ENCODE measurements around the gene PPARGC1A. TPM values are rescaled to one million over a fixed set of nuclear protein-coding genes. Genes with fewer than 3 reads are reported as not detected.

Gene PPARGC1A
- total and polyA plus RNA-seq, 4 experiments from 2014 or later, result not detected

DNA sequence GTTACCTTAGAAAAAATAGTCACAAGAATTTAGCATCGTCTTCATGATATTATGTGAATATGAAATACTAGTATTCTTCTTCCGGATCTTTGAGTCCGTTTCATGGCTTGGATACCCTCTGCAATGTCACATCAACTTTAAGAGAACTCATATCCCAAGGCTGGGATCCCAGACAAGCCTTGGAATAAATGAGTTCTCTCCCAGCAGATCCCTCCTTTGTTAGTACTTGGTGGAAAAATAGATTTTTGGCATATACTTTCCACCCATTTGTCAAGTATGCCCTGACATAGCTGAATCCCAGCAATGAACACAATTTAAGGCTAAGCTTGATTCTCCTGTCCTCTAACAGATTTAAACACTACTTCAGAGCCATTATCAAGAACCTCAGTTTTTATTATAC lies 144.5 kb downstream of the PPARGC1A start:
- CTCF ChIA-PET (ENCODE audit: partially characterized antibody), result no interaction called here
- no peaks in the 10 kb centered on the region for H3K36me3 Mint-ChIP-seq
- no peaks in the 10 kb centered on the region for H3K4me1 ChIP-seq (ENCODE audit: insufficient read depth, low read length)

More for the DNA sequence above, 144.5 kb downstream of the PPARGC1A start:
- Mint-ChIP-seq H3K27ac (no peak overlapping the region), H3K27me3 (no peaks in the 10 kb centered on the region), H3K9me3 (peaks cover 0 to 9% (median 2%) of the 10 kb centered on the region in 8 donors), H3K4me3 (no peak overlapping the region), H3K4me1 (no peaks in the 10 kb centered on the region)
- intact Hi-C loops (cut with micrococcal nuclease), result no loop called here
- Histone ChIP-seq H3K9me3 (ENCODE audit: control insufficient read depth in 1 of 2, low read length in 2 of 2) (no peaks in the 10 kb centered on the region), H3K36me3 (ENCODE audit: insufficient read depth, low read length) (no peaks in the 10 kb centered on the region), H3K27ac (ENCODE audit: low read depth, low read length) (no peak overlapping the region), H3K4me3 (ENCODE audit: low read length in 2 of 2) (no peak overlapping the region), H3K27me3 (ENCODE audit: insufficient read depth, low read length) (no peaks in the 10 kb centered on the region)
- POLR2A ChIA-PET (ENCODE audit: partially characterized antibody), result no interaction called here
- no peak for DNase-seq
